Esophagus squamous epithelium (tissue), 4 donors: ENCODE measurements around the gene EPAS1.

Experiments
- POLR2A ChIP-seq, 4 donors: fragments of 450-650 bp; IDR thresholded peaks; one replicate each; pipeline ENCODE4 v1.6.1; 2017; ENCODE audit warnings: antibody characterized with exemption in 4 of 4, mild to moderate bottlenecking in 4 of 4, moderate library complexity in 3 of 4
- TF ChIP-seq, protein P1 (sequence below), 6 experiments: fragments of 450-650 bp in 4 of 6; fragments of 200-600 bp in 2 of 6; sonication (generic) in 2 of 6; IDR thresholded peaks; one replicate each; pipeline ENCODE4 v1.5.1; 2016 to 2019; ENCODE audit warnings: antibody characterized with exemption in 6 of 6, mild to moderate bottlenecking in 4 of 6, moderate library complexity in 4 of 6

GRCh38 chr2:46299365-46300263 is 2.4 kb downstream of the EPAS1 start:
- no peak for TF ChIP-seq POLR2A (IDR thresholded peaks at IDR 0.05)
- TF ChIP-seq, protein P1, sequence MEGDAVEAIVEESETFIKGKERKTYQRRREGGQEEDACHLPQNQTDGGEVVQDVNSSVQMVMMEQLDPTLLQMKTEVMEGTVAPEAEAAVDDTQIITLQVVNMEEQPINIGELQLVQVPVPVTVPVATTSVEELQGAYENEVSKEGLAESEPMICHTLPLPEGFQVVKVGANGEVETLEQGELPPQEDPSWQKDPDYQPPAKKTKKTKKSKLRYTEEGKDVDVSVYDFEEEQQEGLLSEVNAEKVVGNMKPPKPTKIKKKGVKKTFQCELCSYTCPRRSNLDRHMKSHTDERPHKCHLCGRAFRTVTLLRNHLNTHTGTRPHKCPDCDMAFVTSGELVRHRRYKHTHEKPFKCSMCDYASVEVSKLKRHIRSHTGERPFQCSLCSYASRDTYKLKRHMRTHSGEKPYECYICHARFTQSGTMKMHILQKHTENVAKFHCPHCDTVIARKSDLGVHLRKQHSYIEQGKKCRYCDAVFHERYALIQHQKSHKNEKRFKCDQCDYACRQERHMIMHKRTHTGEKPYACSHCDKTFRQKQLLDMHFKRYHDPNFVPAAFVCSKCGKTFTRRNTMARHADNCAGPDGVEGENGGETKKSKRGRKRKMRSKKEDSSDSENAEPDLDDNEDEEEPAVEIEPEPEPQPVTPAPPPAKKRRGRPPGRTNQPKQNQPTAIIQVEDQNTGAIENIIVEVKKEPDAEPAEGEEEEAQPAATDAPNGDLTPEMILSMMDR (IDR thresholded peaks at IDR 0.05): peak in 1 of 6 experiments; percentile 4
